GF-D8 (cell line): ENCODE data around the gene TIMP1.
A peak's percentile ranks its signal among the peaks of the same experiment; 100 is the strongest.
"Not testable (repeated sequence)": the region's sequence is repeated elsewhere in the genome, so short reads cannot be mapped to it uniquely, and the experiment has no call there.

Source experiments
- DNase-seq: peaks from one replicate; lab custom pipeline; 2025; lab: John Stamatoyannopoulos, UW

TIMP1 gene

DNA sequence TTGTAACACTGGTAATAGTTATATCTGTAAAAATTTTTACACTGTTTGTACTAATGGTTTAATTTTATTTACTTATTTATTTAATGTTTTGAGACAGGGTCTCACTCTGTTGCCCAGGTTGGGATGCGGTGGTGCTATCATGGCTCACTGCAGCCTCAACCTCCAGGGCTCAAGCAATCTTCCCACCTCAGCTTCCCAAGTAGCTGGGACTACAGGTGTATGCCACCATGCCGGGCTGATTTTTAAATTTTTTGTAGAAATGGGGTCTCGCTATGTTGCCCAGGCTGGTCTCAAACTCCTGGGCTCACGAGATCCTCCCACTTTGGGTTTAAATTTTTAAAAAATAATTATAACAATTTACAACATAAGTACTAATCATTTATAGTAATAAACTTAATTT, 20.9 kb downstream of the TIMP1 start:
- not testable (repeated sequence) for DNase-seq

GRCh38 chrX:47605024-47605423, 22.8 kb downstream of the TIMP1 start:
- no peak for DNase-seq

DNA sequence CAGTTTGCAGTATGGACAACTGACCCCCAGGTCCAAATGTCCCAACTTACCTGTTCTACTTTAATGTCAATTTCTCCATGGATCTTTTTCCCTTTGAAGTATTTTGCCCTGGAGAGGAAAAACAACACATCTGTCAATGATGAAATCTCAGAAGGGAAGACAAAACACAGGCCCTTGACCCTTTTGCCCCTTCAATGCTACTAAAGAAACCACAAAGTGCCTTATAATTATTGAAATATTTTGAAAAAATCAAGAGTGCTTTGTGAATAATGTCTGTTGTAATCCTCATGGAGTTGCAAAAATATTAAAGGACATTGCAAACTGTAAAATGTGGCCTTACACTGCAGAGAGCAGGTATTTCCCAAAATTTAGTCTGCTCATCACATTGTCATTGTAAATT, 24.9 kb downstream of the TIMP1 start:
- no peak for DNase-seq

GRCh38 chrX:47608130-47608810, 26.0 kb downstream of the TIMP1 start:
- DNase-seq = no peak

DNA sequence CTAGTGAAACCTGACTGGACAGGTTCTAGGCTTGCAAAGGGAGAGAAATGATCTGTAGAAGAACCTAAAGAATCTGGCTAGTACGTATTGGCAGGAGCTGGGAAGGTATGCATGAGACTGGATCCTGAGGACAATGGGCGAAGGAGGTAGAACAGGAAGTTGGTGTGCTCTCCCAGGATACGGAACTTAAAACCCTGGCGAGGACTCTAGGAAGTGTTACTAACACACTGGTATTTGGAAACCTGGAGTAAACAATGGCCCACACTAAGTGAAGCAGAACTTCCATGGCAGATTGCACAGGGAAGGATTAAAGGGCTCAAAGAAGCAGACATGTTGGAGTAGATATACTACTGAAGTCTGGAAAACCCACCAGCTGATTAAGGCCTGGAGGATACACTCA, 28.3 kb downstream of the TIMP1 start:
- DNase-seq = no peak

GRCh38 chrX:47611489-47611888, 29.3 kb downstream of the TIMP1 start:
- DNase-seq = no peak

DNA sequence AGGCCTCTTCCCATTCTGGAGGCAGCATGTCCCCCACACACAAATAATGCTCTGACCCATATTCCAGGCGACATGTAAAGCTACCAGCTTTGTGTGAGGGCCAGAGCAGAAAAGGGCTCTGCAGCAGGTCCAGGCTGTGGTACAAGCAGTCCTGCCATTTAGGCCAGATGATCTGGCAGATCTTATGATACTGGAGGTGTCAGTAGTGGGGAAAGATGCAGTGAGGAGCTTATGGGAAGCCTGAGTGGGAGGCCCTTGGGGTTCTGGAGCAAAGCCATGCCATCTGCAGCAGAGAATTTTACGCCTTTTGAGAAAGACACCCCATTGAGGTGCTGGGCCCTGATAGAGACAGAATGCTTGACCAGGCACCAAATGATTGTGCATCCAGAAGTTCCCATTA, 29.7 kb downstream of the TIMP1 start:
- DNase-seq = no peak

DNA sequence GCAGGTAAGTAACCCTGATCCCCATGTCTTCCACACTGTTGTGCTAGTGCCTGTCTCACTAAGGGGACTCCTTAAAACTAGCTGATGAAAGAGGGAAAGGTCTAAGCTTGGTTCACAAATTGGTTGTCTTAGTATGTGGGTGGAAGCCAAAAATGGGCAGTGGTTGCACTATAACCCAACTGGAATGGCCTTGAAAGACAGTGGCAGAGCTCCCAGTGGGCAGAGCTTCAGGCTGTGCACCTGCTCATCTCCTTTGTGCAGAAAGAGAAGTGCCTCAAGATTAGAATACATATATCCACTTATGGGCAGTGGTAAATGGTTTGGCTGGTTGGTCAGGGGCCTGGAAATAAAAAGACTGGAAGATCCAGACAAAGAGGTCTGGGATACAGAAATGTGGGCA, 30.2 kb downstream of the TIMP1 start:
- DNase-seq = no peak

GRCh38 chrX:47613082-47613481, 30.8 kb downstream of the TIMP1 start:
- DNase-seq = no peak

DNA sequence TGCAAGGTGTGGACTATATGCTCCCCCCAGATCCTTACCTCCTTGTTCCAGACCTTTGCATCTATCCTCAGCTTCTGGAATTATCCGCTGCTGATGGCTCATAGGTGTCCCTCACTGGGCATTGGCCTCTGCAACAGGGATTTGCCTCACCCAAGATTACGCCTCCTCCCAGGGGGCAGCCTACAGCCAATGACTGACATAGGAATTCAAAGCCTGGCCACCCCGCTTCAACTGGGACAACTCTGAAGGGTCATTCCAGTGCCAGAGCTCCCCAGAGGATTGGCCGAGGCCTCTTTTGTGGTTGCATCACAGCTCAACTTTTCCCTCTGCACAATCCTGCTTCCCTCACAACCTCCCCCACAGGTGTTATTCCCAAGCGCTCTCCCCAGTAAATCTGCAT, 32.4 kb downstream of the TIMP1 start:
- DNase-seq = no peak

- no peak for DNase-seq
Observed at GRCh38 chrX:47618923-47619485, 36.8 kb downstream of the TIMP1 start.

DNA sequence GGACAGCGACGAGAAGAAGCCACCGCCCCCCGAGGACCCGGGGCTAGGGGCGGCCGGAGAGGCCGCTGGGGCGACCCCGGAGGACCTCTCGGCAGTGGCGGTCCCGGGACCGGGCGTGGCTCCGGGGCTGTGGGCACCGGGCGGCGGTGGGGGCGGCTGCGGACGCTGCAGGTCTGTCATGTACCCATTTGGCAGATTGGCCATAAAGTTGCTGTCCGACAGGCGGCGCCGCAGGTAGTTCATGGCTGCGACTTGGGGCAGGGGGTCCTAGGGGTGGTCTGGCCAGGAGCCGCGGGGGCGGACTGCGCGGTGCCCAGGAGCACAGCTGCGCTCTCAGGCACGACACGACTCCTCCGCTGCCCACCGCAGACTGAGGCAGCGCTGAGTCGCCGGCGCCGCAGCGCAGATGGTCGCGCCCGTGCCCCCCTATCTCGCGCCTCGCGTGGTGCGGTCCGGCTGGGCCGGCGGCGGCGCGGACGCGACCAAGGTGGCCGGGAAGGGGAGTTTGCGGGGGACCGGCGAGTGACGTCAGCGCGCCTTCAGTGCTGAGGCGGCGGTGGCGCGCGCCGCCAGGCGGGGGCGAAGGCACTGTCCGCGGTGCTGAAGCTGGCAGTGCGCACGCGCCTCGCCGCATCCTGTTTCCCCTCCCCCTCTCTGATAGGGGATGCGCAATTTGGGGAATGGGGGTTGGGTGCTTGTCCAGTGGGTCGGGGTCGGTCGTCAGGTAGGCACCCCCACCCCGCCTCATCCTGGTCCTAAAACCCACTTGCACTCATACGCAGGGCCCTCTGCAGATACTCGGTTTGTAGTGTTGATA, 37.5 kb downstream of the TIMP1 start, which contains the start of gene SYN1:
TSS of gene SYN1 (minus strand) at position 372 of the 817 bp plus-strand sequence. CDS start at position 243, 129 bp downstream.
- DNase-seq = no peak

DNA sequence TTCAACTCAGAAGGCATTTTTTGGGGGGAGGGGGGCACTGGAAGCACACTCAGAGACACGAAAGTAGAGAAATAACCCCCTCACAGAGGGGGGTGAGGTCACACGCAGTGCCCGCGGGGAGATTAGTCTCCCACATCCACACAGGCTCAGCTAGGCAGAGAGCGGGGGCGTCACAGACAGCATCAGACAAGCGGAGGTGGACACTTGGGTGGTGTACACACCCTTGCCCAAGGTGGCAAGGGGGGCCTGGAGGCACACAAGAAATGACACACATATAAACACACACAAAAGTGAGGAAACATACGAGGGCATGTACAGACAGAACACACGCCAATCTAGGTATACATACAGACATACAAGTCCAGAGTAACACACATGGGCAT, 38.1 kb downstream of the TIMP1 start:
- no peak for DNase-seq

- DNase-seq = no peak
Observed at GRCh38 chrX:47621851-47622250, 39.6 kb downstream of the TIMP1 start.

GRCh38 chrX:47623540-47624027, 41.3 kb downstream of the TIMP1 start:
- no peak for DNase-seq

DNA sequence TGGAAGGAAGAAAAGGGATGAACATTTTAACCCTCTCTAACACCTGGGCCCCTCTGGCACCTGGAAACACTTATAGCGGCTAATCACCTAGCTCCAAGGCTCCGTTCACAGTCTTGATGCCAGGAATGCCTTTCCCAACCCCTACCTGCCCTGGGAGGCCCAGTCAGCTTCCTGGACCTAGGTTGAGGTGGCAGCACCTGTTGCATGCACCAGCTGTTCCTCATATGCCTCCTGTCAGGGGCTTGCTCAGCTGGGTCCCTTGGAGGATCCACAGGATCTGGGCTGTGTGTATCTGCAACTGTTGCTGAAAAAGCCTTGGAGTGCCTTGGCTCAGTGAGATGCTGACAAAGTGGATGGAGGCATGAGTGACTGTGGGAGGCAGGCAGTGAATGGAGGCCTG, 43.1 kb downstream of the TIMP1 start:
- DNase-seq = no peak

DNA sequence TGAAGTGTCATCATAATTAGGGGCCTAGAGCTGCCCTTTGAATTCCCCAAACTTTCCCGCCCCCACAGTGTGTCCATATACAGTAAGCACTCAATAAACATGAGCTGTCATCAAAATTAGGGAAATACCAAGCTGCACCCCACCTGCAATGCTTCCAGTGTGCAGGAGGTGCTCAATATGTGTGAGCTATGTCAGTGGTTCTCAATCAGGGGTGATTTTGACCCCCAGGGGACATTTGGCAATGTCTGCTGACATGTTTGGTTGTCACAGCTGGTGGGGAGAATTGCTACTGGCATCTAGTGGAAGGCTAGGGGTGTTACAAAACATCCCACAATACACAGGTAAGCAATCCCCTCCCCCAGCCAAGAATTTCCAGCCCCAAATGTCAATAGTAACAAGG, 46.7 kb downstream of the TIMP1 start:
- DNase-seq = no peak

DNA sequence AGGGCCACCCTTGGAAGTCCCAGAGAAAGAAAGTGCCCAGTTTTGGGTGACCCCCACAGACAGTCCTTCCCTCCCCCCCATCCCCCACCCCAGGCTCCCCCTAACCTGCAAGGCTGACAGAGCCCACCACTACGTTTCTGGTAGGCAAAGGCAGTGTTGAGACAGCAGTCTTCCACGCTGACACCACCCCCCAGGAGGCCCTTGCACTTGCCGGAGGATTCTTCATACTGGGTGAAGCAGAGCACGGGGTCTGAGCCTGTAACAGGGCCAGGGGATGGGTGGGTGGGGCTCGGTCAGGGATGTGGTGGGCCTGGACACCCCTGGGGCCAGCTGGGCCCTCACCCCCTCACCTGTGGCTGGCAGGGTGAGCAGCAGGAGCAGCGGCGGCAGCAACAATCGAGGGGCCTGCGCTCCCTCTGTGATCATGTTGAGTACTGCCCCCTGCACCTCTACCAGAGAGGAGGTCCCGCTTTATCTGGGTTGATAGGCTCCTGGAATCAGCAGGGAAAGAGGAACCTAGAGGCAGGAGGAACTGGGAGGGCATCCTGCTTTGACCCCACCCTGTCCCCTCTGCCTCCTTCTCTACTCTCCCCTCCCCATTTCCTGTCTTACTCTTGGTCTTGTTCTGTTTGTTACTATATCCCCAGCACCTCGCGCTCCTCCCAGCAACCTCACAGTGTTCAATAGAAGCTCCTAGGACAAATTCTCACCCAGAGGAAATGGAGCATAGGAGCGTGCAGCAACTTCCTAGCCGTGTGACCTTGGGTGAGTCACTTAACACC, 47.4 kb downstream of the TIMP1 start, which contains the start of gene CFP:
TSS of gene CFP (minus strand) at position 512 of the 782 bp plus-strand sequence. CDS start at position 426, 86 bp downstream.
- DNase-seq = peak; percentile 65

DNA sequence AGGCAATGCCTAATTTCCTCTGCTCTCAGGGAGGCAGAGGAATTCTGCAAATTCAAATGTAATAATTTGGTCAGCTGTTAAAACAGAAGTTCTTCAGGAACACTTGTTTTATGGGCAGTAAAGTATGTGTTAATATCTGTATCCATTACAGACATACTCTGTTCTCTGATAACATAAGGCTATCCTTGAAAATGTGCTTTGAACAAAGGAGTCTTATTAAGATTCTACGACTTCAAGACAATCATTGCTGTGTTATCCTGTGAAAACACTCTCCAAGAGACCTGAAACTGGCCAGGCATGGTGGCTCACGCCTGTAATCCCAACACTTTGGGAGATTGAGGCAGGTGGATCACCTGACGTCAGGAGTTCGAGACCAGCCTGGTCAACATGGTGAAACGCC, 49.4 kb downstream of the TIMP1 start:
- DNase-seq = no peak

GRCh38 chrX:47632666-47633065, 50.4 kb downstream of the TIMP1 start:
- DNase-seq = no peak

- DNase-seq = no peak
Observed at GRCh38 chrX:47633689-47634590, 51.7 kb downstream of the TIMP1 start.
